ENCODE results near the gene BPIFB1. TPM values are rescaled to one million over a fixed set of nuclear protein-coding genes. Genes with fewer than 3 reads are reported as not detected.

BPIFB1 gene
- total and polyA plus RNA-seq, 3 donors from 2014 or later, result 1.6 to 5.8 (median 5.5) TPM

DNA sequence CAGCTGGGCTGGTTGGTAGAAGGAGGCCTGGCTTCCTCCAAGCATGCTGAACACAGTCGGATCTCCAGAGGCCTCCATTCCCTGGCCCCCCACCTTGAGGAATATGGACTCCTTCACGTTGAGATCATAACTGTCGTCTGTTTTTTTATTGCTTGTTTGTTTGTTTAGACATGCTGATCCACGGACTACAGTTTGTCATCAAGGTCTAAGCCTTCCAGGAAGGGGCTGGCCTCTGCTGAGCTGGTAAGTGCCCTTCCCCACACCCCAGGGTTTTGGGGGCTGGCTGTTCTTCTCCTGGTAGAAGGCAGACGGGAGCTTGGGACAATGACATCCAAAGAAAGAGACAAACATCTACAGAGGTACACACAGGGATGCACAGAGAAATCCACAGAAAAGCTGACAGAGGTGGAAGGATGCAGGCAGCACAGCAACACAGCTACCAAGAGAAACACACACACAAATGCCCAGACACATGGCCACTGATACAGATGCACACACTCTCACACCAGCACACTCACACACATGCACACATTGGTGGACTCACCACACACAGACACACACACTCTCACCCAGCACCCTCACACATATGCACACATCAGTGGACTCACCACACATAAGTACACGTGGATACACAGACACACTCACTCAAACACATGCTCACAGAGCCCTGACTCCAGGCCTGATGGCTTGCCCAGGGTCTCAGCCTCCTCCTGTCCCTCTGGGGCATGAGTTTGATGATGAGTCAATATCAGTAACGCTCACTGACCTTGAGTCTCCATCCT, 40.5 kb upstream of the BPIFB1 start:
- H3K9me3 ChIP-seq, result no peaks in the 10 kb centered on the region
- no peak overlapping the region for H3K4me3 ChIP-seq
- TF ChIP-seq, protein P1, sequence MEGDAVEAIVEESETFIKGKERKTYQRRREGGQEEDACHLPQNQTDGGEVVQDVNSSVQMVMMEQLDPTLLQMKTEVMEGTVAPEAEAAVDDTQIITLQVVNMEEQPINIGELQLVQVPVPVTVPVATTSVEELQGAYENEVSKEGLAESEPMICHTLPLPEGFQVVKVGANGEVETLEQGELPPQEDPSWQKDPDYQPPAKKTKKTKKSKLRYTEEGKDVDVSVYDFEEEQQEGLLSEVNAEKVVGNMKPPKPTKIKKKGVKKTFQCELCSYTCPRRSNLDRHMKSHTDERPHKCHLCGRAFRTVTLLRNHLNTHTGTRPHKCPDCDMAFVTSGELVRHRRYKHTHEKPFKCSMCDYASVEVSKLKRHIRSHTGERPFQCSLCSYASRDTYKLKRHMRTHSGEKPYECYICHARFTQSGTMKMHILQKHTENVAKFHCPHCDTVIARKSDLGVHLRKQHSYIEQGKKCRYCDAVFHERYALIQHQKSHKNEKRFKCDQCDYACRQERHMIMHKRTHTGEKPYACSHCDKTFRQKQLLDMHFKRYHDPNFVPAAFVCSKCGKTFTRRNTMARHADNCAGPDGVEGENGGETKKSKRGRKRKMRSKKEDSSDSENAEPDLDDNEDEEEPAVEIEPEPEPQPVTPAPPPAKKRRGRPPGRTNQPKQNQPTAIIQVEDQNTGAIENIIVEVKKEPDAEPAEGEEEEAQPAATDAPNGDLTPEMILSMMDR (IDR thresholded peaks at IDR 0.05), result no peak
- TF ChIP-seq POLR2A (IDR thresholded peaks at IDR 0.05), result no peak
- DNase-seq, result no peak
- 56 to 66% methylated on average over 7 of the region's 7 CpGs for WGBS, 2 donors
- no peak overlapping the region for H3K27ac ChIP-seq
- intact Hi-C loops (cut with DNase I; ENCODE audit: low total_unique reads), result no loop called here
- H3K36me3 ChIP-seq (ENCODE audit: low read depth, missing control alignments), result no peaks in the 10 kb centered on the region
- no peaks in the 10 kb centered on the region for H3K4me1 ChIP-seq
- no peaks in the 10 kb centered on the region for H3K27me3 ChIP-seq

DNA sequence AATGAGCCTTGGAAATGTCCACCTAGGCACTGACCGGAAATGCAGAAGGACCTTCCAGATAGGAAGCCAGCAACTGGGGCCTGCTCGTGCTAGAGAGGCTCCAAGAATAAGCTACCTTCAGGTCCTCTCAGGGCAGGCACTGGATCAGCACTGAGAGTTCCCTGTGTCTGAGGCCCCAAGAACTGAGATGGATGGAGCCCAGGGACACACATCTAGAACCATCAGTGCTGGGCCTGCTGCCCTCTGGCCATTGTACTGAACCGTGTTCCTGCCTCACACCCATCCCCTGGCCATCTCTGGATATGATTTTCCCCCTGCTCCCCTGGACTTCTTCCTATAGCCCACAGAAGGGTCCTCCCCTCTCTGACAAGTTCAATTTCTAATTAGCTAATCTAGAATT, 36.9 kb upstream of the BPIFB1 start:
- no peaks in the 10 kb centered on the region for H3K27me3 ChIP-seq
- DNase-seq, result no peak
- intact Hi-C loops (cut with DNase I; ENCODE audit: low total_unique reads), result no loop called here
- TF ChIP-seq POLR2A (IDR thresholded peaks at IDR 0.05), result no peak
- TF ChIP-seq, protein P1 (IDR thresholded peaks at IDR 0.05), result no peak
- H3K4me1 ChIP-seq, result no peaks in the 10 kb centered on the region
- no peak overlapping the region for H3K27ac ChIP-seq
- no peaks in the 10 kb centered on the region for H3K36me3 ChIP-seq (ENCODE audit: low read depth, missing control alignments)
- H3K4me3 ChIP-seq, result no peak overlapping the region
- 57 to 60% methylated on average over 1 to 3 of the region's 3 CpGs for WGBS, 2 donors
- no peaks in the 10 kb centered on the region for H3K9me3 ChIP-seq

GRCh38 chr20:33249456-33249855, 33.6 kb upstream of the BPIFB1 start:
- 96 to 100% methylated on average over 1 of the region's 1 CpG for WGBS, 2 donors
- no peak overlapping the region for H3K4me3 ChIP-seq
- no peak for DNase-seq
- no peaks in the 10 kb centered on the region for H3K36me3 ChIP-seq (ENCODE audit: low read depth, missing control alignments)
- no peaks in the 10 kb centered on the region for H3K27me3 ChIP-seq
- no peak overlapping the region for H3K27ac ChIP-seq
- no peaks in the 10 kb centered on the region for H3K9me3 ChIP-seq
- H3K4me1 ChIP-seq, result no peaks in the 10 kb centered on the region
- intact Hi-C loops (cut with DNase I; ENCODE audit: low total_unique reads), result no loop called here
- TF ChIP-seq, protein P1 (IDR thresholded peaks at IDR 0.05), result no peak
- TF ChIP-seq POLR2A (IDR thresholded peaks at IDR 0.05), result no peak

GRCh38 chr20:33250666-33251065, 32.3 kb upstream of the BPIFB1 start:
- 47 to 57% methylated on average over 2 of the region's 2 CpGs for WGBS, 2 donors
- Histone ChIP-seq H3K27me3 (no peaks in the 10 kb centered on the region), H3K9me3 (no peaks in the 10 kb centered on the region), H3K4me3 (no peak overlapping the region), H3K4me1 (no peaks in the 10 kb centered on the region), H3K36me3 (ENCODE audit: low read depth, missing control alignments) (no peaks in the 10 kb centered on the region), H3K27ac (no peak overlapping the region)
- intact Hi-C loops (cut with DNase I; ENCODE audit: low total_unique reads), result no loop called here
- no peak for TF ChIP-seq POLR2A (IDR thresholded peaks at IDR 0.05)
- TF ChIP-seq, protein P1 (IDR thresholded peaks at IDR 0.05), result no peak
- DNase-seq, result no peak

DNA sequence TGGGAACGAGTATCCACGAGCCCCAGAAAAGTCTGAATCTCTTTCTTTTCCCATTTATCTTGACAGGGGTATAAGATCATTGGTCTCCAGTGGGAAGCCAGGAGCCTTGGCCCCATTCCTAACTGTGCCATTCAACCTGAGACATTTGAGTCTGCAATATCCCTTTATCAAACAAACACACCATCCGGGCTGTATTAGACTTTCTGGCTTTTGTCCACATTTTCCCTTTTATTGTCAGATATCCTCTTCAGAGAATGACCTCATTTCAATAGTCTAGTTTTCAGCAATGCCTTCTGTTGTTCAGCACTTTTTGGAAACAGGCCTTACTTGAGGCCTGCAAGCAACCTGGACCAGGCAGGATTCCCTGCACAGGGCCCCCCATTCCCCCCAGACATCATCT, 31.5 kb upstream of the BPIFB1 start:
- DNase-seq, result no peak
- 64 to 74% methylated on average over 3 of the region's 3 CpGs for WGBS, 2 donors
- no peak for TF ChIP-seq POLR2A (IDR thresholded peaks at IDR 0.05)
- TF ChIP-seq, protein P1 (IDR thresholded peaks at IDR 0.05), result no peak
- Histone ChIP-seq H3K36me3 (ENCODE audit: low read depth, missing control alignments) (no peaks in the 10 kb centered on the region), H3K27me3 (no peaks in the 10 kb centered on the region), H3K4me3 (no peak overlapping the region), H3K4me1 (no peaks in the 10 kb centered on the region), H3K27ac (no peak overlapping the region), H3K9me3 (no peaks in the 10 kb centered on the region)
- intact Hi-C loops (cut with DNase I; ENCODE audit: low total_unique reads), result no loop called here

Data from testis (tissue), 3 donors.